ENCODE measurements around the gene RRBP1. TPM values are rescaled to one million over a fixed set of nuclear protein-coding genes. Genes with fewer than 3 reads are reported as not detected.

The RRBP1 gene
- total RNA-seq, 6 experiments from 2014 or later = 273 to 331 (median 317) TPM

DNA sequence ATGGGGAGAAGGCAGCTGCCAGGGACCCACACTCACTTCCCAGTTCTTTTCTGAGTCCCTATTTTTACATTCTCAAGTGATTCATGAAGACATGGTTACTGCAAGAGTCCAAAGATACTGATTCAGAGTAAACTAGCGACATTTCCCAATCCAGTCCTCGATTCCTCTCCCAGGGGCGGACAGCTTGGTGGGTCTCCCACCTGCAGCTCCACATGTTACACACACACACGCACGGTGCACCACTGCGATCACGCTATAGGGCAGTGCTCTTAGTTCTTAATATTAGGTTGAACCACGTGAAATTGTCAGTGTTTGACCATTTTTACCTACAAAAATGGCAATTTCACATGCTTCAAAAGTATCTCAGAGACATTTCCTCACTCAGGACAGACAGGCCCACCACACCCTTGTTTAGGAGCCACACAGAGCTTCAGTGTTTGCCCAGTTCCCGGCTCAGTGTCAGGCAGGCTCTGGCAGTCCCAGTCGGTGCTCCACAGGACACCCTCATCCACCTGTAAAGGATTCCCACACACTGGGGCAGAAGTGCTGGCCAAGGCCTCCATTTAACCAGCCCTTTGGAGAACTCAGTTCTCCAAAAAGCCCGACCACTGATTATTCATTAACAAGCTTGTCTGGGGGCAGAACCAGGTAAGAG lies 51.8 kb downstream of the RRBP1 start:
- peak overlapping the region; percentile 33; the same call in 1 of the 2 replicates for H3K27ac Mint-ChIP-seq
- H3K4me3 Mint-ChIP-seq = no peak overlapping the region
- no peak for DNase-seq
- no peaks in the 10 kb centered on the region for H3K9me3 Mint-ChIP-seq
- no peaks in the 10 kb centered on the region for H3K4me1 Mint-ChIP-seq (ENCODE audit: low read depth)
- H3K27me3 Mint-ChIP-seq (ENCODE audit: insufficient read depth) = peaks cover 5% of the 10 kb centered on the region
- H3K36me3 Mint-ChIP-seq (ENCODE audit: low read depth) = peaks cover 40% of the 10 kb centered on the region
- TF ChIP-seq, protein P1, sequence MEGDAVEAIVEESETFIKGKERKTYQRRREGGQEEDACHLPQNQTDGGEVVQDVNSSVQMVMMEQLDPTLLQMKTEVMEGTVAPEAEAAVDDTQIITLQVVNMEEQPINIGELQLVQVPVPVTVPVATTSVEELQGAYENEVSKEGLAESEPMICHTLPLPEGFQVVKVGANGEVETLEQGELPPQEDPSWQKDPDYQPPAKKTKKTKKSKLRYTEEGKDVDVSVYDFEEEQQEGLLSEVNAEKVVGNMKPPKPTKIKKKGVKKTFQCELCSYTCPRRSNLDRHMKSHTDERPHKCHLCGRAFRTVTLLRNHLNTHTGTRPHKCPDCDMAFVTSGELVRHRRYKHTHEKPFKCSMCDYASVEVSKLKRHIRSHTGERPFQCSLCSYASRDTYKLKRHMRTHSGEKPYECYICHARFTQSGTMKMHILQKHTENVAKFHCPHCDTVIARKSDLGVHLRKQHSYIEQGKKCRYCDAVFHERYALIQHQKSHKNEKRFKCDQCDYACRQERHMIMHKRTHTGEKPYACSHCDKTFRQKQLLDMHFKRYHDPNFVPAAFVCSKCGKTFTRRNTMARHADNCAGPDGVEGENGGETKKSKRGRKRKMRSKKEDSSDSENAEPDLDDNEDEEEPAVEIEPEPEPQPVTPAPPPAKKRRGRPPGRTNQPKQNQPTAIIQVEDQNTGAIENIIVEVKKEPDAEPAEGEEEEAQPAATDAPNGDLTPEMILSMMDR (IDR thresholded peaks at IDR 0.05) = no peak

DNA sequence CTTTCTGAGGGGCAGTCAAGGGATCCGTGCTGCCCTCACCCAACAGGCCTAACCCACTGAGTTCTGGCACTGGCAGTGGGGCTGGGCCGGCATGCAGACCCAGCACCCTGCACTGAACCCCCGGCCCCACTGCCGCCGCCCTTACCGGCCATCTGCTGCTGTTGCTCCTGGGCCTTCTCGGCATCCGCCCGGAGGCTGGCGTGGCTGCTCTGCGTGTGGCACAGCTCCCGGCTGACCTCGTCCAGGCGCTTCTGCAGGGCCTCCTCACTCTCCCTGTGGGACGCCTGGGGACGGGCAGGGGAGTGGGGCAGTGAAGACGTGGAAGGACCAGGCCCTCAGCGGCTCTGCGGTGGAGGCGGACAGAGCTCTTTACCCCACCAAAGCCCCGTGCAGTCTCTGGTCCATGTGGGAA lies 52.4 kb downstream of the RRBP1 start:
- H3K4me3 Mint-ChIP-seq = no peak overlapping the region
- peaks cover 5% of the 10 kb centered on the region for H3K27me3 Mint-ChIP-seq (ENCODE audit: insufficient read depth)
- H3K36me3 Mint-ChIP-seq (ENCODE audit: low read depth) = peaks cover 41% of the 10 kb centered on the region
- no peaks in the 10 kb centered on the region for H3K9me3 Mint-ChIP-seq
- no peak for DNase-seq
- no peaks in the 10 kb centered on the region for H3K4me1 Mint-ChIP-seq (ENCODE audit: low read depth)
- H3K27ac Mint-ChIP-seq = no peak overlapping the region
- TF ChIP-seq, protein P1 (IDR thresholded peaks at IDR 0.05) = no peak

DNA sequence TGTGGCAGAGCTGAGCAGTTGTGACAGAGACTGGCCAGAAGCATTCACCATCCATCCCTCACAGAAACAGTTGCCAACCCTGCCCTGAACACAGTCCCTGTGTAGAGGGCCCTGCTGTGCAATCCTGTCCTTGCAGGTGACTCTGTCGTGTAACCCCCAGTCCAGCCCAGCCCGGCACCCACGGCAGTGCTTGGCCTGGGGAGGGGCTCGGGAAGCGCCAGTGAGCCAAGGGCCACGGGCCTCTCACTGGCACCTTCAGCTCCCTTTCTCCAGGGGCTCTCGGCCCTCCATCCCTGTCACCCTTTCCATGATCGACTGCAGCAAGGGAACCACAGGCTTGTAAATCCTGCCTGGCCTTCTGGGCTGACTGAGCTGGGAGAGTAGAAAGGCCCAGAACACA lies 53.0 kb downstream of the RRBP1 start:
- no peak for DNase-seq
- Mint-ChIP-seq H3K9me3 (no peaks in the 10 kb centered on the region), H3K36me3 (ENCODE audit: low read depth) (peaks cover 41% of the 10 kb centered on the region), H3K4me1 (ENCODE audit: low read depth) (no peaks in the 10 kb centered on the region), H3K27me3 (ENCODE audit: insufficient read depth) (peaks cover 5% of the 10 kb centered on the region), H3K27ac (peak overlapping the region; percentile 40; the same call in 1 of the 2 replicates), H3K4me3 (no peak overlapping the region)
- TF ChIP-seq, protein P1 (IDR thresholded peaks at IDR 0.05) = no peak

DNA sequence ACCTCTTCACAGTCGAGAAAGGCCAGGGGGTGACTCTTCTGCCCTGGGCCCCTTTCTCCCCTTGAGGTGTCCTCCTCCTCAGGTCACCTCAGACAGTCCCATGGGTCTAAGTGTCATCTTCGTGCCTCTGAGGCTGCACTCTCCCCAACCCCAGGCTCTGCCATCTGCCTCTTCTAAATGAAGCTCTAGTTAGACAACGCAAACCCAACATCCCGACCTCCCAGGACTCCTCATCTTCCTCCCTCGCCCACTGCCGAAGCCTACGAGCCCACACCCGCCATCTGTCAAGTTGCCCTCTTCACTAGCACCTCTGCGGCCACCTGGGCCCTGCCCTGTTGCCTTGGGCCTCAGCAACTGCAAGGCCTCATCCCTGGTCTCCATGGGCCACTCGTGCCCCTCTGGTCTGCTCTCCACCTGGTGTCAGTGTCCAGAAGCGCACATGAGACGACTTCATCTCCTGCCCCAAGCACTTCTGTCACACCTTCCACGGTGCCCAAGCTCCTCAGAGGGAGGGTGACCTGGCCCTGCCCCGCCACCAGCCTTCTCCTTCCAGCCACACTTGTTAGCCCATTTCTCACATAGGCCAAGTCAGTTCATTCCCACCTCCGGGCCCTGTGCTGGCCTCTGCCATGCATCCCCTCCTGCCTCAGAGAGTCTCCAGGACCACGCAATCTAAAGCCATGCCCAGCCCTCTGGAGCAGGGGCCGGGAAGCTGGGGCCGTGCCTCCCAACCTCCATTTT lies 53.8 kb downstream of the RRBP1 start:
- H3K4me1 Mint-ChIP-seq (ENCODE audit: low read depth) = no peaks in the 10 kb centered on the region
- TF ChIP-seq, protein P1 (IDR thresholded peaks at IDR 0.05) = peak; percentile 10; the same call in 1 of the 2 replicates
- no peak overlapping the region for H3K4me3 Mint-ChIP-seq
- H3K27ac Mint-ChIP-seq = peak overlapping the region; percentile 40
- DNase-seq = no peak
- H3K36me3 Mint-ChIP-seq (ENCODE audit: low read depth) = peaks cover 41% of the 10 kb centered on the region
- H3K9me3 Mint-ChIP-seq = no peaks in the 10 kb centered on the region
- peaks cover 5% of the 10 kb centered on the region for H3K27me3 Mint-ChIP-seq (ENCODE audit: insufficient read depth)

DNA sequence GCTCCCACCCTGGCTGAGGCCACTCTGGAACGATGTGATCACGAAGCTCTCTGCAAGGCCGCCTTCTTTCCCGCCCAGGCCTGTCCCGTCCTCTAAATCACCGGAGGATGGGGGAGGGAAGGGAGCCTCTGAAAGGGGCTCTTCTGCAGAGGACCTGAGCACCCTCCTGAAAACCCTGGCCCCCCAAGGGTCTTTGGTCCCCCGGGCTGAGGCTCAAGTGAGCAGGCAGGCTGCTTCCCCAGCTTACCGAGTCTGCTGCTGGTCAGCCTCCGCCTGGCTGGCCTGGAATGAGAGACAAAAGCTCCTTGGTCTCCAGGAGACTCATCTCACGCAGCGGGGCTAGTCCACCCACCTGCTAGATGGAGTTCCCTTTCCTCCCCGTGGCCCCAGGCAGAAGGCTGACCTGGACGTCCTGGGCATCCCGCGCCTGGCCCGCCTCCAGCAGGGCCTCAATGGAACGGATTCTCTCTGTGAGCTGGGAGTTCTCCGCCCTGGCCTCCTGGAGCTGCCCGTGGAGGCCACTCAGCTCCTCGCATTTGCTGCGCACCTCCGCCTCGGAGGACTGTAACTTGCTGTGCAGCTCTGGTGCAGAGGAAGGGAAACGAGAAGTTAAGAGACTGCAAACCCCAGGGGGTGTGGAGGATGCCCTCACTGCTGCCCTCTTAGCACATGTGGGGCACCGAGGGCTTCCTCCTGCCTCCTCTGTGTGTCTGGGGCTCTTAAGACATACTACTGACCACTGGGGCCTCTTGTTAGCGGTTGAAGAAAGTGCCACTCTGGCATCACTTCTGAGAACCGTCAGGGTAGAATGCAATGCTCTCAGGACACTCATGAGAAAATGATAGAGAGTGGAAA lies 54.7 kb downstream of the RRBP1 start:
- peaks cover 5% of the 10 kb centered on the region for H3K27me3 Mint-ChIP-seq (ENCODE audit: insufficient read depth)
- DNase-seq = no peak

More for the DNA sequence above, 54.7 kb downstream of the RRBP1 start:
- H3K9me3 Mint-ChIP-seq = no peaks in the 10 kb centered on the region
- no peaks in the 10 kb centered on the region for H3K4me1 Mint-ChIP-seq (ENCODE audit: low read depth)
- H3K36me3 Mint-ChIP-seq (ENCODE audit: low read depth) = peaks cover 34% of the 10 kb centered on the region
- no peak overlapping the region; the same call in 1 of the 2 replicates for H3K27ac Mint-ChIP-seq
- H3K4me3 Mint-ChIP-seq = no peak overlapping the region
- TF ChIP-seq, protein P1 (IDR thresholded peaks at IDR 0.05) = no peak

All from HFFc6 (cell line).